Activated CD4-positive, alpha-beta T cell treated with anti-CD3 and anti-CD28 coated beads for 36 hours (primary cell): ENCODE results near the gene ZNF335. TPM values are rescaled to one million over a fixed set of nuclear protein-coding genes. Genes with fewer than 3 reads are reported as not detected.
A peak's percentile ranks its signal among the peaks of the same experiment; 100 is the strongest.

Source experiments
- ATAC-seq: fragments of 200-7000 bp; cut with Tn5 transposase; one replicate; pipeline ENCODE4 v1.10.0; 2021; ENCODE audit warnings: mild to moderate bottlenecking, moderate library complexity
- CTCF ChIA-PET: fragments of 350-600 bp; sonication (Branson Sonifier 250); formaldehyde crosslinking; loops from one replicate; lab custom pipeline; 2021; ENCODE audit warnings: antibody characterized with exemption; lab: Charles Lee
- POLR2A ChIA-PET: fragments of 350-600 bp; sonication (Branson Sonifier 250); formaldehyde crosslinking; loops from one replicate; lab custom pipeline; 2021; ENCODE audit warnings: antibody characterized with exemption, inconsistent platforms; lab: Charles Lee
- DNase-seq: peaks from one replicate; pipeline ENCODE4 v3.0.0-alpha.2; 2020
- H3K27ac Mint-ChIP-seq: one replicate; pipeline ENCODE4 v1.8.0; 2021; ENCODE audit warnings: mixed read lengths
- H3K27me3 Mint-ChIP-seq: one replicate; pipeline ENCODE4 v1.8.0; 2021; ENCODE audit warnings: mixed read lengths
- H3K36me3 Mint-ChIP-seq: one replicate; pipeline ENCODE4 v1.8.0; 2021; ENCODE audit warnings: low read depth, mixed read lengths
- H3K4me1 Mint-ChIP-seq: one replicate; pipeline ENCODE4 v1.8.0; 2021; ENCODE audit warnings: mixed read lengths
- H3K4me3 Mint-ChIP-seq: one replicate; pipeline ENCODE4 v1.8.0; 2021; ENCODE audit warnings: mild to moderate bottlenecking, moderate library complexity, mixed read lengths
- H3K9me3 Mint-ChIP-seq: one replicate; pipeline ENCODE4 v1.8.0; 2021; ENCODE audit warnings: low read depth, mixed read lengths
- intact Hi-C, 2 experiments: fragments of 100-400 bp; cut with DNase I in 1 of 2; cut with micrococcal nuclease in 1 of 2; formaldehyde crosslinking; loops; one replicate each; pipeline versions ENCODE4 v1.14.2 to v1.15.1; 2022 to 2024; cut with DNase I, micrococcal nuclease
- total RNA-seq, 2 experiments: library from RNA; stranded (reverse); gene quantifications; one replicate each; pipeline ENCODE4 v1.2.3, GENCODE V29; 2021

Gene ZNF335
- total RNA-seq, 2 experiments from 2014 or later, result 27.4 to 28.9 TPM

GRCh38 chr20:45970646-45971424, 1.2 kb downstream of the ZNF335 start:
- H3K27me3 Mint-ChIP-seq, result no peaks in the 10 kb centered on the region
- POLR2A ChIA-PET, result interaction anchor here (0.6 to 5.1 kb wide), 9 partner anchors 10 to 179 kb away, joined by 3 to 45 read pairs (median 4); partner anchors contain the start of genes DNTTIP1, PCIF1 and WFDC3
- peak; percentile 60 for DNase-seq
- CTCF ChIA-PET, result interaction anchor here (0.6 to 4.6 kb wide), 26 partner anchors 8 to 677 kb away, joined by 3 to 42 read pairs (median 4); partner anchors contain the start of gene PCIF1
- intact Hi-C loops, result loop anchor here (1.0 to 10.0 kb wide), 6 partner anchors 41 to 1006 kb away; partner anchors contain the start of genes CTSA (in 1 of the 2), DNTTIP1 (in 1 of the 2), NEURL2 (in 1 of the 2) and PIGT (in 1 of the 2)
- H3K36me3 Mint-ChIP-seq, result peaks cover 25% of the 10 kb centered on the region
- no peak for ATAC-seq
- peak overlapping the region; percentile 94 for H3K4me3 Mint-ChIP-seq
- H3K27ac Mint-ChIP-seq, result peak overlapping the region; percentile 98
- peaks cover 16% of the 10 kb centered on the region for H3K4me1 Mint-ChIP-seq
- H3K9me3 Mint-ChIP-seq, result no peaks in the 10 kb centered on the region

GRCh38 chr20:45969712-45970634, 2.0 kb downstream of the ZNF335 start:
- H3K9me3 Mint-ChIP-seq, result no peaks in the 10 kb centered on the region
- ChIA-PET POLR2A (interaction anchor here (0.6 to 5.1 kb wide), 11 partner anchors 9 to 178 kb away, joined by 3 to 45 read pairs (median 3); partner anchors contain the start of genes ACOT8, DNTTIP1, PCIF1 and WFDC3), CTCF (interaction anchor here (0.6 to 4.6 kb wide), 37 partner anchors 8 to 431 kb away, joined by 3 to 42 read pairs (median 4); partner anchors contain the start of gene PCIF1)
- peak overlapping the region; percentile 98 for H3K27ac Mint-ChIP-seq
- H3K4me3 Mint-ChIP-seq, result peak overlapping the region; percentile 94
- no peaks in the 10 kb centered on the region for H3K27me3 Mint-ChIP-seq
- peaks cover 21% of the 10 kb centered on the region for H3K4me1 Mint-ChIP-seq
- DNase-seq, result no peak
- intact Hi-C loops, result loop anchor here (2.0 to 10.0 kb wide), 5 partner anchors 42 to 1005 kb away; partner anchors contain the start of genes CTSA (in 1 of the 2), DNTTIP1 (in 1 of the 2), NEURL2 (in 1 of the 2) and PIGT (in 1 of the 2)
- H3K36me3 Mint-ChIP-seq, result peaks cover 32% of the 10 kb centered on the region
- ATAC-seq, result no peak

GRCh38 chr20:45968801-45969711, 2.9 kb downstream of the ZNF335 start:
- Mint-ChIP-seq H3K4me3 (peak overlapping the region; percentile 94), H3K9me3 (no peaks in the 10 kb centered on the region), H3K27ac (no peak overlapping the region), H3K36me3 (peaks cover 35% of the 10 kb centered on the region), H3K4me1 (peaks cover 22% of the 10 kb centered on the region), H3K27me3 (no peaks in the 10 kb centered on the region)
- DNase-seq (no peak), ATAC-seq (no peak)
- intact Hi-C loops, result no loop called here
- ChIA-PET POLR2A (interaction anchor here (0.6 to 5.1 kb wide), 6 partner anchors 8 to 112 kb away, joined by 3 to 45 read pairs (median 6); partner anchors contain the start of genes ACOT8, PCIF1 and ZSWIM3), CTCF (interaction anchor here (0.6 to 4.6 kb wide), 30 partner anchors 8 to 432 kb away, joined by 3 to 42 read pairs (median 4); partner anchors contain the start of gene PCIF1)

GRCh38 chr20:45968081-45968671, 3.8 kb downstream of the ZNF335 start:
- Mint-ChIP-seq H3K27me3 (no peaks in the 10 kb centered on the region), H3K9me3 (no peaks in the 10 kb centered on the region), H3K4me1 (peaks cover 22% of the 10 kb centered on the region), H3K27ac (no peak overlapping the region), H3K36me3 (peaks cover 41% of the 10 kb centered on the region), H3K4me3 (no peak overlapping the region)
- intact Hi-C loops, result no loop called here
- DNase-seq, result no peak
- ChIA-PET POLR2A (interaction anchor here (5.1 kb wide), 1 partner anchor 34 kb away, joined by 45 read pairs; the partner anchor contains the start of gene PCIF1), CTCF (interaction anchor here (0.6 to 4.6 kb wide), 6 partner anchors 10 to 165 kb away, joined by 3 to 42 read pairs (median 6); partner anchors contain the start of gene PCIF1)
- no peak for ATAC-seq

DNA sequence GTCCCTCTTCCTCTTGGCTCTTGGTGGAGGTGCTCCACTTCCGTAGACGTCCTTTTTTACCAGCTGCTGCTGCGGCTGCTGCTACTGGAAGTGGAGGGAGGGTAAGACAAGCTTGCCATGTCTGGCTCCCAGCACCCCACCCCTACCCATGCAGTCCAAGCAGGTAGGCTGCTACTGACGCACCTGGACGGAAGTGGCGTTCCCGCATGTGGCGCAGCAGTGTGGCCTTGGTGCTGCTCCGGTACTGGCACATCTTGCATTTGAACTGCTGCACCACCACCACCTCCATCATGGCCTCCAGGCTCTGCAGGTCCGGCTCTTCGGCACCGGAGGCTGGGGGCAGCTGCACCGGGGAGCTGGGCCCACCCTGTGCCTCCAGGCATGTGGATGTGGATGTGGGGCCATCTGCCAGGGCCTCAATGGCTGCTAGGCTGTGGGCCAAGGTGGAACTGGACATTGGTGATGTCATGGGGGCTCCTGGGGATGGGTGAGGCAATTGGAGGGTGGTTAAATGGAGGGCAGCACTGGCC, 4.4 kb downstream of the ZNF335 start:
- ChIA-PET POLR2A (no interaction called here), CTCF (interaction anchor here (0.6 to 4.6 kb wide), 3 partner anchors 21 to 165 kb away, joined by 4 to 42 read pairs (median 23); partner anchors contain the start of gene PCIF1)
- intact Hi-C loops, result loop anchor here in 1 of 2 experiments (2.0 kb wide), 1 partner anchor 23 kb away; no protein-coding TSS in a partner anchor
- DNase-seq (no peak), ATAC-seq (no peak)
- H3K4me1 Mint-ChIP-seq, result peaks cover 21% of the 10 kb centered on the region
- H3K27me3 Mint-ChIP-seq, result no peaks in the 10 kb centered on the region
- H3K4me3 Mint-ChIP-seq, result no peak overlapping the region
- H3K27ac Mint-ChIP-seq, result no peak overlapping the region
- H3K36me3 Mint-ChIP-seq, result peaks cover 44% of the 10 kb centered on the region
- no peaks in the 10 kb centered on the region for H3K9me3 Mint-ChIP-seq

DNA sequence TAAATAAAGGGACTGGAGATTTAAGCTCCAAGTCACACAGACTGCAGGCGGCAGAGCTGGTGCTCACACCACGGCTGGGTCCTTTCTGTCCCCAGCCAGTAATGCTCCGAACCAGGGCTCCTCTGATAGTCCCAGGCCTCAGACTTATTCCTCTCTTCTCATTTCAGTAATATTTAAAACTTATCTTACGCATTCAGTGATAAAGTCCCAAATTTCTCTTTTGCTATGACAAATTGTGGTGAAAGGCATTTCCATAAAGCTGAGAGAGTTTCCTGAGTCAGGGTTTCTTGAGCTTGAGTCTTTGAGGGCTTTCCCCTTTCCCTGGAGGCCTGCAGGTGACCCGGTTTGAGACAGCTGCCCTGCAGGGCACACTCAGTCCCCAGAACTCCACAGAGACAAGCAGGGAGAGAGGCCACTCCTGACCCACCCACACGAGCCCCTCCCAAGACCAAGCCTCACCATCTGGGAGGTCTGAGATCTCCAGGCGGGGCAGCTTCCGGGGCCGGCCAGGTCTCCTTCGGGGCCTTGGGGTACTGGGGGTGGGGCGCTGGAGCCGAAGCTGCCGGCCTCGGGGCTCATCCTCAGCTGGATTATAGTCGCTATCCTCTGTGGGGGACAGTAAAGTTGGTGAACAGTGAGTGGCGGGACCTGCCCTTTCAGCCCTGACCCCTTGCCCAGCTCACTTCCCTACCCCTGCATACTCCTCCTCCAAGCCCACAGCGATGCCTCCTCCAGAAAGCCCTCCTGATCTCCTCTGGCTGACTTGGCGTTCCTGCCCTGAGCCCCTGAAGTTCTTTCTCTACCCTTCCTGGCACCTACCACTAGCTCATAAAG, 6.6 kb downstream of the ZNF335 start:
- intact Hi-C loops, result loop anchor here in 1 of 2 experiments (2.0 kb wide), 1 partner anchor 21 kb away; no protein-coding TSS in a partner anchor
- no peaks in the 10 kb centered on the region for H3K27me3 Mint-ChIP-seq

DNA sequence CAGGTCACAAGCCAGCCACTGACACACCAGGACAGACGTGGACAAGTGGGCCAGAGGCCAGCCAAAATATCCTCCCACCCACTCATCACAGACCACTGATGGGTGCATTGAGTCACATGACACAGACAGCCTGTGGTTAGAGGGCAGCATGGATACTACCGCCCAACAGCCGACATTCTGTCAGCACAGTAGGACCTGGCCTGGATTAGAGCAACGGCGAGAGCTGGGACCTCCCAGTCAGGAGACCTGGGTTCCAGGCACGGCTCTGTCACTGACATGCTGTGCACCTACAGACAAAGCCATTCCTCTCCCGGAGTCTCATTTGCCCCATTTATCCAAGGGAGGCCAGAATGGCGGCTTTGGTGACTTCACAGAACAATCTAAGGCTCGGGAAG, 8.0 kb downstream of the ZNF335 start:
- Mint-ChIP-seq H3K4me3 (no peak overlapping the region), H3K4me1 (peaks cover 7% of the 10 kb centered on the region), H3K9me3 (no peaks in the 10 kb centered on the region), H3K27ac (no peak overlapping the region), H3K27me3 (no peaks in the 10 kb centered on the region), H3K36me3 (peaks cover 65% of the 10 kb centered on the region)
- intact Hi-C loops, result no loop called here
- ATAC-seq (no peak), DNase-seq (no peak)
- CTCF ChIA-PET, result interaction anchor here (1.3 kb wide), 1 partner anchor 165 kb away, joined by 4 read pairs; no protein-coding TSS in a partner anchor
- POLR2A ChIA-PET, result no interaction called here

More for the DNA sequence above, 6.6 kb downstream of the ZNF335 start:
- peaks cover 17% of the 10 kb centered on the region for H3K4me1 Mint-ChIP-seq
- peaks cover 55% of the 10 kb centered on the region for H3K36me3 Mint-ChIP-seq
- ChIA-PET POLR2A (interaction anchor here (0.6 to 1.5 kb wide), 5 partner anchors 19 to 528 kb away, joined by 3 to 11 read pairs (median 5); no protein-coding TSS in a partner anchor), CTCF (interaction anchor here (0.9 to 1.5 kb wide), 3 partner anchors 22 to 167 kb away, joined by 3 to 5 read pairs (median 4); no protein-coding TSS in a partner anchor)
- no peak overlapping the region for H3K4me3 Mint-ChIP-seq
- DNase-seq, result no peak
- peak overlapping the region; percentile 8 for H3K27ac Mint-ChIP-seq
- ATAC-seq, result peak; percentile 65
- no peaks in the 10 kb centered on the region for H3K9me3 Mint-ChIP-seq

DNA sequence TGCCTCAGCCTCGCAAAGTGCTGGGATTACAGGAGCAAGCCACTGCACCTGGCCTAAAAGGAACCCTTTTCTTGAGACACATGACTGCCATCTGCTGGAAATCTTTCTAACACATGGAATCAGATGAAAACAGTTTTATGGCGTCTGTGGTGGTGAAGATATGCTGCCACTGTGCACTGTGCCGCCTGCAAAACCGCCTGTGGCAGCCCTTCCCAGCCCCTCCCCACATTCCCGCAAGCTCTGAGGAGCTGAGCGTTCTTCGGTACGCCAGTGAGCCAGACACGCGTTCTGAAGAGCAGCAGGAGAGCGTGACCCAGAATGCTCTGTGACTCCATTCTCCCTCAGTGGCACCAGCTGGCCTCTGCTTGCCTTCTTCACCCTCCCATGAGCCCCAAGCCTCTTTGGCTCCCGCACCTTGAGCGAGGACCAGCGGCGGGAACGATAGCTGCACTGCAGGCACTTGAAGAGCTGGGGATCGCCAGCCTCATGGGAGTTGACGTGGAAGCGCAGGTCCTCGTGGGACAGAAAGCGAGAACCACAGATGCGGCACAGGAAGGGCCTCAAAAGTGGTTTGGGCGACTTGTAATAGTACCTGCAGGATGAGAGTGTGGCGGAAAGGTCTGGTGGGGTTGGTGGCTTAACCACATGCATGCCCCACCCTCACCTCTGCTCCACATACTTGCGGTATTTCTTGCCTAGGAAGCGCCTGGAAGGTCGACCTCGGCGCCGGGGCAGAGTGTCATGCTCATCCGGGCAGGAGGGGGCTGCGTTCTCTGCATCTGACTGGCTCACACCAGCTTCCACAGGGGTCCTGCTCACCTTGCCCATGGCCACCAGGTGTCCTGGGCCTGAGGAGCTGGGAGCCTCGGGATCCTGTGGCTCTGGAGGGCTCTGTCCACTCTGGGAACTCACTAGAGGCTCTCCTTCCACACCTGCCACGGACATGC, 8.7 kb downstream of the ZNF335 start:
- peaks cover 7% of the 10 kb centered on the region for H3K4me1 Mint-ChIP-seq
- ATAC-seq (peak; percentile 37), DNase-seq (no peak)
- ChIA-PET POLR2A (no interaction called here), CTCF (interaction anchor here (0.7 to 1.3 kb wide), 4 partner anchors 135 to 165 kb away, joined by 3 to 6 read pairs (median 4); no protein-coding TSS in a partner anchor)
- H3K36me3 Mint-ChIP-seq, result peaks cover 69% of the 10 kb centered on the region
- intact Hi-C loops, result loop anchor here (1.0 to 2.0 kb wide), 3 partner anchors 139 to 165 kb away; no protein-coding TSS in a partner anchor
- H3K27me3 Mint-ChIP-seq, result no peaks in the 10 kb centered on the region
- H3K27ac Mint-ChIP-seq, result no peak overlapping the region
- H3K4me3 Mint-ChIP-seq, result no peak overlapping the region
- H3K9me3 Mint-ChIP-seq, result no peaks in the 10 kb centered on the region
